Measurements from ENCODE around the gene NAT8L. TPM values are rescaled to one million over a fixed set of nuclear protein-coding genes. Genes with fewer than 3 reads are reported as not detected.

Gene NAT8L
- total RNA-seq, 1 experiment from 2014 or later = 3.0 TPM

DNA sequence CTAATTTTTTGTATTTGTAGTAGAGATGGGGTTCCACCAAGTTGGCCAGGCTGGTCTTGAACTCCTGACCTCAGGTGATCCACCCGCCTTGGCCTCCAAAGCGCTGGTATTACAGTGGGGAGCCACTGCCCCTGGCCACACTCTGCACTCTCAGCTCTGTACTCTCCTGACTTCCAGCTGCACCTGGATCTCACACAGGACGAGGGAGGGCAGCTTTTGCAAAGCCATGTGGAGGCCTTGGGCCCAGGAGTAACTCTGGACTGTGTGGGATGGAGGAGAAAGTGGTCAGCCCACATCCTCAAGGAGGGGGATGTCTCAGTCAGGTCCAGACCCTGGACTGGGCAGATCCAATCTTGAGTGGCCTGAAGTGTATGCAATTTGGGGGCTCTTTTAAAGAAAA is 23.0 kb downstream of the NAT8L start:
- no peak for DNase-seq (ENCODE audit: low read depth)
- in situ Hi-C loops (cut with HindIII; ENCODE audit: low pct_unique_long_range_greater_than_20kb, low sequenced_read_pairs) = no loop called here

DNA sequence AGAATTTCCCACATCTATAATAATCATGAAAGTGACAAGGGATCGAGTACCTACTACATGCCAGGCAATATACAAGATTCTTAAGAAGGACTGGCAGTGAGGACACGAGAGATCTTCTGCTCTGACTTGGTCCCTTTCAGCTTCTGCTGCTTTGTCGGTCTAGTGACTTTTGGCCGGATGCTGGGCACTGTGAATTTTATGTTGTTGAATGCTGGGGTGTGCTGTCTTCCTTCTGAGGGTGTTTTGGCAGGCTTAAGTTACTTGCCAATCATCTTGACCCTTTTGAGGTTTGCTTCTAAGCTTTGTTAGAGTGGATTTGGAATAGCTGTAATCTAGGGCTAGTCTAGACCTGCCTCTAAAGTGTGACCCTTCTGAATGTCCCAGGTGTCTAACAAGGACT is 23.5 kb downstream of the NAT8L start:
- in situ Hi-C loops (cut with HindIII; ENCODE audit: low pct_unique_long_range_greater_than_20kb, low sequenced_read_pairs) = no loop called here
- DNase-seq (ENCODE audit: low read depth) = no peak

DNA sequence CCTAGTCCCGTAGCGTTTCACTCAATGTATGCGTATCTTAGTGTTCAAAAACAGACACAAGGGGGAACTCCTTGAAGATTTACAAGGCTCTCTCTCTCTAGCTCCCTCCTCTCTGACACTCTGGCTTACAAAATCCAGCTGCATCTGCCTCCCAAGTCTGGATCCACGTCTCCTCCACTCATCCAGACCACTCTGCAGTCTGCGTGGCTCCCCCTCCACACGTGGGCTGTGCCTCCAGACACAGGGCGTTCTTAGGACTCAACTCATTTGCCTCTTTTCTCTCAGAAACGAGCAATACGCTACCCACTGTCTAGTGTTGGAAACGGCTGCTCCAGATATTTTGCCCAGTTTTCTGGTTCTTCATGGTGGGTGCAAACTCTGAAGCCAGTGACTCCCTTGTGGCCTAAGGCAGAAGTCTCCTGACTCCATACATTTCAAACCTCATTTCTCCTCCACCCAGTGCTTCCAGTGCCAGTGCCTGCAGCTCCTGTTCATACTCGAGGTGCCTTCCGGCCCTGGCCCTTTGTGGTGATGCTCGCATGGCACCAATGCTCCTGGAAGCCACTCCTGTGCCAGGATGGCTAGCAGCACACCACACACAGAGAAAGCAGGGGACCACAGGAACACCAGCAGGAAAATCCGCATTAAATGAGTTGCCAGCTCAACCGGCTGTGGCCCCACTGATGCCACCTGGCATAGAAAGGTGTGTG is 24.1 kb downstream of the NAT8L start:
- DNase-seq (ENCODE audit: low read depth) = no peak
- in situ Hi-C loops (cut with HindIII; ENCODE audit: low pct_unique_long_range_greater_than_20kb, low sequenced_read_pairs) = no loop called here

- in situ Hi-C loops (cut with HindIII; ENCODE audit: low pct_unique_long_range_greater_than_20kb, low sequenced_read_pairs) = no loop called here
- DNase-seq (ENCODE audit: low read depth) = no peak
These were observed 24.7 kb downstream of the NAT8L start for GRCh38 chr4:2083826-2084160.

- in situ Hi-C loops (cut with HindIII; ENCODE audit: low pct_unique_long_range_greater_than_20kb, low sequenced_read_pairs) = no loop called here
These were observed 25.2 kb downstream of the NAT8L start for GRCh38 chr4:2084316-2084715.

GRCh38 chr4:2085496-2085901 is 26.4 kb downstream of the NAT8L start:
- no peak for DNase-seq (ENCODE audit: low read depth)
- in situ Hi-C loops (cut with HindIII; ENCODE audit: low pct_unique_long_range_greater_than_20kb, low sequenced_read_pairs) = no loop called here

More at GRCh38 chr4:2084316-2084715, 25.2 kb downstream of the NAT8L start:
- no peak for DNase-seq (ENCODE audit: low read depth)

GRCh38 chr4:2087170-2087569 is 28.0 kb downstream of the NAT8L start:
- in situ Hi-C loops (cut with HindIII; ENCODE audit: low pct_unique_long_range_greater_than_20kb, low sequenced_read_pairs) = no loop called here
- DNase-seq (ENCODE audit: low read depth) = no peak

DNA sequence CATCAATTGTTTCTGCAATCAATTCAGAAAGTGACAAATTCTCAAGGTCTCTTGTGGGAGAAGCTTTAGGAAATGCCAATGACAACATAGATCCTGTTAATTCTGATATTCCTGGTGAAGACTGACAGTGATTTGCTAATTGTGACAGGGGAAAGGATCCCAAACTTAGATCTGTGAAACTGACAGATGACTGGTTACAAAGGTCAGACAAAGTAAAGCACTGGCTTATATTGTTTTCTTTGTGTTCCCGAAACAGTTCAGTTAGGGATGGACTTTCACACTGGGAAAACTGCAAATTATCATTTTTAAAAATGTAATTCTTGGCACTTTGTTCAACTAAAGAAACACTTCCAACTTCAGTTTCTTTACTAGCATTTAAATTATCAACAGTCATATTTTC is 30.1 kb downstream of the NAT8L start:
- in situ Hi-C loops (cut with HindIII; ENCODE audit: low pct_unique_long_range_greater_than_20kb, low sequenced_read_pairs) = no loop called here
- DNase-seq (ENCODE audit: low read depth) = no peak

GRCh38 chr4:2090642-2091041 is 31.5 kb downstream of the NAT8L start:
- no peak for DNase-seq (ENCODE audit: low read depth)

GRCh38 chr4:2091990-2092668 is 33.0 kb downstream of the NAT8L start:
- DNase-seq (ENCODE audit: low read depth) = no peak
- in situ Hi-C loops (cut with HindIII; ENCODE audit: low pct_unique_long_range_greater_than_20kb, low sequenced_read_pairs) = no loop called here

More at GRCh38 chr4:2090642-2091041, 31.5 kb downstream of the NAT8L start:
- in situ Hi-C loops (cut with HindIII; ENCODE audit: low pct_unique_long_range_greater_than_20kb, low sequenced_read_pairs) = no loop called here

GRCh38 chr4:2092669-2093053 is 33.5 kb downstream of the NAT8L start:
- no peak for DNase-seq (ENCODE audit: low read depth)
- in situ Hi-C loops (cut with HindIII; ENCODE audit: low pct_unique_long_range_greater_than_20kb, low sequenced_read_pairs) = no loop called here

GRCh38 chr4:2093265-2093664 is 34.1 kb downstream of the NAT8L start:
- in situ Hi-C loops (cut with HindIII; ENCODE audit: low pct_unique_long_range_greater_than_20kb, low sequenced_read_pairs) = no loop called here
- DNase-seq (ENCODE audit: low read depth) = no peak

- in situ Hi-C loops (cut with HindIII; ENCODE audit: low pct_unique_long_range_greater_than_20kb, low sequenced_read_pairs) = no loop called here
- no peak for DNase-seq (ENCODE audit: low read depth)
These were observed 35.4 kb downstream of the NAT8L start for GRCh38 chr4:2094545-2094944.

DNA sequence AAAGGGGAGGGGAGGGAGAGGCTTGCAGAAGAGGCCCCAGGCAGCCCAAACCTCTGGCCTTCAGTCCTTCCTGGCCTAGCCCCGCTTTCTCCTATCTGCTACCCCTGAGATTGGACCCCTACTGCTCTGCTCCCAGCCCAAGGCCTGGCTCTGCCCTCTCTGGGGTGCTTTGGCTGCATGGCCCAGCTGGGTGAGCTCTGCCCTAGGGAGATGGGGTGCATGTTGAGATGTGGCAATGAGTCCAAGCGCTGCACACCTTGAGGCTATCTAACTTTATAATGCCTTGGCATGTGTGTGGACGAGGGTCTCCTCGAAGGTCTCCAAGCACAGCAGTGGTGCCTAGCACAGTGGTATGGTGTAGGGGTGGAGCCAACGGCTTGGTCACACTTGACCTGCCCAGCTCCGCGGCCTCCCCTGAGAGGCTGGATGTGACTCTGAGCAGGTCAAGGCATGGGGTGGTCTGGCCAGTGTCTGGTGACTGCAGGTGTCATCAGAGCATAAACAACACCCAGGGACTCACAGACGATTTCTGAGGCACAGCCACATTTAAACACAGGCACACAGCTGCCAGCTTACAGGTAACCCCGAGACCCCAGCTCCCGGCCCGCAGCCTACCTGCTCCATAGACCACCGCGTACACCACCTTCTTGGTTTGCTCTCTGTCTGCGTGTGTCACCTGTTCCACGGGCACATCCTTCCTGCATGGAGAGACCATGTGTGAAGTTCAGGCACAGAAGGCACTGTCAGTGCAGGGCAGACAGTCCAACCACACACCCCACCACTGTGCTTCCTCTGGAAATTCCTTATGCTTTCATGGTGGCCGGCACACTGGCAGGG is 36.3 kb downstream of the NAT8L start:
- in situ Hi-C loops (cut with HindIII; ENCODE audit: low pct_unique_long_range_greater_than_20kb, low sequenced_read_pairs) = no loop called here
- DNase-seq (ENCODE audit: low read depth) = no peak

DNA sequence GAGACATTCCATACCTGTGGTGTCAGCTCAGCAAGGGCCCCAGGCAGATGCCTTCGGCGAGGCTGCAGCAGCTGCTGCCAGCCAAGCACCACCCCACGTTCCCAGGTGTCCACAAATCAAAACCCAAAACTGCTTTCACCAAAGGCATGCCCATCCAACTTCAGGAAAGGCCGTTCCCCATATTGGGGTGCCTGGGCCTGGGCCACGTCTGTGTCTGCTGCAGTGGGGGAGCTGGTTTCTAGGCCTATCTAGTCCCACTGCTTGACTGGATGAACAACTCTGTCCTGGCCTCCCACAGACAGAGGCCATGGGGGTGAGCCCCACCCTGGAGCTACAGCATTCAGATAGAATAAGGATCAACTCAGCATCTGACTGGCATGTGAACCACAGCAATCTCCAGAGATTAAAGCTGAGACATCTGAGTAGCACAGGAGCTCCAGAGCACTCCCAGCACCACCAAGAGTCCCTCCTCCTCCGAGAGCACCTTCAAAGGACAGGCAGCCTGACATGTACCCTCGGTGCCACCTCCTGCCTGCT is 37.0 kb downstream of the NAT8L start:
- in situ Hi-C loops (cut with HindIII; ENCODE audit: low pct_unique_long_range_greater_than_20kb, low sequenced_read_pairs) = no loop called here
- no peak for DNase-seq (ENCODE audit: low read depth)

DNA sequence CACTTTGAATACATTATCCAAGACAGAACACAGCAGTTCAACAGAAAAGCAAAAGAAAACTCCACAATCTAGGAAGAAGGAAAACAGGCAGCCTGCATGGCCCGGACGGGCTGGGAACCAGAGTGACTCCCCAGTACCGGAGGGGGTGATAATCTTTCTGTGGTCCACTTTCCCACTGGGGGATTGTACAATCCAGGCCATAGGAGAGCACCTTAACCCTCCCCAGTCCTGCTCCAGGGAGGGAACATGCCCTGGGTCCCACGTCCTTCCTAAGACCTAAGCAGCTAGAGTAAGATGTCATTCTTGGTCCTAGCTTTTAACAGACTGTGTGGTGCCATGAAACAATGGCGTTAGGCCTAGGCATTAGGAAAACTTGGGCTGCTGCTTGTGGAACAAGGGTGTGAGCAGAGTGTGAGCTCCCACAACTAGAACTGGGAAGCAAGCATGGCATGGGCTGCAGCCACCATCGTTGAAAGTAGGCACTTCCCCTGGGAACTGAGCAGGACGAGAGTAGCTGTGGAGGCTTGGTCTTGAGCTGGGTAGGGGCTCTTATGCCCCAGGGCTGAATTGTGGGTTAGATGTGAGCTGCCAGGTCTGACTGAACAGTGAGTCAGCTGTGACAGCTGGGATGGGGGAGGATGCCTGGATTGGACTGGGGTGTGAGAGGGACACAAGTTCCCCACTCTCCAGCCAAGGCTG is 42.4 kb downstream of the NAT8L start:
- in situ Hi-C loops (cut with HindIII; ENCODE audit: low pct_unique_long_range_greater_than_20kb, low sequenced_read_pairs) = no loop called here
- no peak for DNase-seq (ENCODE audit: low read depth)

GRCh38 chr4:2102045-2102883 is 43.1 kb downstream of the NAT8L start:
- in situ Hi-C loops (cut with HindIII; ENCODE audit: low pct_unique_long_range_greater_than_20kb, low sequenced_read_pairs) = no loop called here
- DNase-seq (ENCODE audit: low read depth) = no peak
